ENCODE measurements around the gene ZNF563.
A peak's percentile ranks its signal among the peaks of the same experiment; 100 is the strongest.
"Not testable (repeated sequence)": the region's sequence is repeated elsewhere in the genome, so short reads cannot be mapped to it uniquely, and the experiment has no call there.

Gene ZNF563

GRCh38 chr19:12333162-12334159 lies at the start of gene ZNF563:
ZNF563 (minus strand) TSS chr19:12333633; CDS start chr19:12333482, 151 bp downstream.
- peak; percentile 97 for DNase-seq (ENCODE audit: low read depth)

DNA sequence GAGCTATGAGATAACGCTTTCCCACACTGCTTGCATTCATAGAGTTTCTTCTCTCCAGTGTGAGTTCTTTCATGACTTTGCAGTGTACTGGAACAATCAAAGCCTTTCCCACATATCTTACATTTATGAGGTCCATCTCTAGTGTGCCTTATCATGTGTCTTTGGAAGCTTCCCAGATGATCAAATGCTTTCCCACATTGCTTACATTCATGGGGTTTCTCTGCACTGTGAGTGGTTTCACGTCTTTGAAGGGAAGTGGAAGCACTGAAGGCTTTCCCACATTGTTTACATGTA lies 47.0 kb upstream of the ZNF563 start:
- no peak for DNase-seq (ENCODE audit: low read depth)

GRCh38 chr19:12379732-12380443 lies 46.5 kb upstream of the ZNF563 start:
- no peak for DNase-seq (ENCODE audit: low read depth)

DNA sequence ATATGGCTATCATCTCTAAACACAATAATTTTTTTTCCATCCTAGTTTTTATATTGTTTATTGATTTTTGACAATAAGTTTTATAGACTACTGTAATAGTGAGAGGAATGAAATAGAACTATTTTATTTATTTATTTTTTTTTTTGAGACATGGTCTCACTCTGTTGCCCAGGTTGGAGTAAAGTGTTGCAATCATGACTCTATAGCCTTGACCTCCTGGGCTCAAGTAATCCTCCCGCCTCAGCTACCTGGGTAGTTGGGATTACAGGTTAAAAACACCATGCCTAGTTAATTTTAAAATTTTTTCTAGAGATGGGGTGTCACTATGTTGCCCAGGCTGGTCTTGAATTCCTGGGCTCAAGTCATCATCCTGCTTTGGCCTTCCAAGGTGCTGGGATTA lies 40.6 kb upstream of the ZNF563 start:
- DNase-seq (ENCODE audit: low read depth) = no peak

- DNase-seq (ENCODE audit: low read depth) = peak; percentile 71
Observed at GRCh38 chr19:12365236-12366162, 32.1 kb upstream of the ZNF563 start, which contains the start of gene ZNF442. ZNF442 (minus strand) TSS chr19:12365683; CDS start chr19:12363631, 2,052 bp downstream.

DNA sequence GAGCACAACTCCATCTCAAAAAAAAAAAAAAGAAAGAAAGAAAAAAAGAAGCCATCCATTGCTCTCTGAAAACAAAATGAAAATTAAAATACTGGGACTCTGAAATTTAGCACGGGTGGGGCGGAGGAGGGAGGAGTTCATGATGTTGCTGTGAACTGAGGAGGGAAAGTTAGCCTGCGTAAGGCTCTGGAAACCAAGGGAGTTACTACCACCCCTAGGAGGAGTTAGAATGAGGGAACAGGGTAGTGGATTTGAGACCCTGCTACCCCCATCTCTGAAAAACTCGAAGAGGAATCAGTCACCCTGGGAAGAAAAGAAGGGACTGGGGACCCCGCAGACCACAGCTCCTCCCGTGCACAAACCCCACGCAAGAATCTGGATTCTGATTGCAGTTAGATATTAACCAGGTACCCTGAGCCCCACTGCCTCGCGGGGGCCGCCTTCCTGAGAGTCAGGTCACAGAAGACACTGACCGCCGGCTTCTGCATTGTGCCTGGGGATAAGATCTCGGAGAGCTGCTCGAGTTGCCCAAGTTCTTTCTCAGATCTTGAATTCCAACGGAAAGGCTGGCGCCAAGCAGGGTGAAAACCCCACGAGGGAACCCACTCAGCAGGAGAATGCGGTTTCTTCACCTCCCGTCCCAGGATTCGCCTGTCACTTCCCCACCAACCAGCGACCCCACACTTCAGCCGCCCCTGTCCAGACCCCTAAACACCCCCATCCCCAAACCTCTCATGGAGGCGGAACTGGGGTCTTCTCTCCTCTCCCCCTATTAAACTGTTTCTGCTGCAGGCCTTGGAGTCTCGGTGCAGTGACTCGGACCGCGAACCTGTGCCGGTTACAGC lies 31.2 kb upstream of the ZNF563 start:
- no peak for DNase-seq (ENCODE audit: low read depth)

DNA sequence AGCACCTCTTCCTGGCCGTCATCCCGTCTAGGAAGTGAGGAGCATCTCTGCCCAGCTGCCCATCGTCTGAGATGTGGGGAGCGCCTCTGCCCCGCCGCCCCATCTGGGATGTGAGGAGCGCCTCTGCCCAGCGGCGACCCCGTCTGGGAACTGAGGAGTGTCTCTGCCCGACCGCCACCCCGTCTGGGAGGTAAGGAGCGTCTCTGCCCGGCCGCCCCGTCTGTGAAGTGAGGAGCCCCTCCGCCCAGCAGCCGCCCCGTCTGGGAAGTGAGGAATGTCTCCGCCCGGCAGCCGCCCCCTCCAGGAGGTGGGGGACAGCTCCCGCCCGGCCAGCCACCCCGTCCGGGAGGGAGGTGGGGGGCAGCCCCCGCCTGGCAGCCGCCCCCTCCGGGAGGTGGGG lies 28.8 kb upstream of the ZNF563 start:
- not testable (repeated sequence) for DNase-seq (ENCODE audit: low read depth)

GRCh38 chr19:12353375-12353774 lies 19.9 kb upstream of the ZNF563 start:
- no peak for DNase-seq (ENCODE audit: low read depth)

DNA sequence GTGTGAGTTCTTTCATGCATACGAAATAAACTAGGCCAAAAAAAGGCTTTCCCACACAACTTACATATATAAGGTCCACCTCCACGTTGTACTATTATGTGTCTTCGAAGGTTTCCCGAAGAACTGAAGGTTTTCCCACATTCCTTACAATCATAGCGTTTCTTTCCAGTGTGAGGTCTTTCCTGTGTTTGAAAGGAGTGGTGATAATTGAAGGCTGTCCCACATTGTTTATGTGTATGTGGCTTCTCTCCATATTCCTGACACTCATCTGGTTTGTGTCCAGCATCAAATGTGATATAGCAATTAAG lies 17.4 kb upstream of the ZNF563 start:
- no peak for DNase-seq (ENCODE audit: low read depth)

DNA sequence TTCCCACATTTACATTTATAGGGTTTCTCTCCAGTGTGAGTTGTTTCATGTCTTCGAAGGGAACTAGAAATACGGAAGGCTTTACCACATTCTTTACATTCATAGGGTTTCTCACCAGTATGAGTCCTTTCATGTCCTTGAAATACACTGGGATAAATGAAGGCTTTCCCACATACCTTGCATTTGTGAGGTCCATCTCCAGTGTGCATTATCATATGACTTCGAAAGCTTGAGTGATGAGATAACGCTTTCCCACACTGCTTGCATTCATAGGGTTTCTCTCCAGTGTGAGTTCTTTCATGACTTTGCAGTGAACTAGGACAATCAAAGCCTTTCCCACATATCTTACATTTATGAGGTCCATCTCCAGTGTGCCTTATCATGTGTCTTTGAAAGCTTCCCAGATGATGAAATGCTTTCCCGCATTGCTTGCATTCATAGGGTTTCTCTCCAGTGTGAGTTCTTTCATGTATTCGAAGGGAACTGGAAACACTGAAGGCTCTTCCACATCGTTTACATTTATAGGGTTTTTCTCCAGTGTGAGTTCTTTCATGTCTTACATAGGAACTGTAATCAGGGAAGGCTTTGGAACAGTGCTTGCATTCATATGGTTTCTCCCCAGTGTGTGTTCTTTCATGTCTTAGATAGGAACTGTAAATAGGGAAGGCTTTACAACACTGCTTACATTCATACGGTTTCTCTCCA lies 16.9 kb upstream of the ZNF563 start:
- no peak for DNase-seq (ENCODE audit: low read depth)

- no peak for DNase-seq (ENCODE audit: low read depth)
Observed at GRCh38 chr19:12346896-12347295, 13.5 kb upstream of the ZNF563 start.

DNA sequence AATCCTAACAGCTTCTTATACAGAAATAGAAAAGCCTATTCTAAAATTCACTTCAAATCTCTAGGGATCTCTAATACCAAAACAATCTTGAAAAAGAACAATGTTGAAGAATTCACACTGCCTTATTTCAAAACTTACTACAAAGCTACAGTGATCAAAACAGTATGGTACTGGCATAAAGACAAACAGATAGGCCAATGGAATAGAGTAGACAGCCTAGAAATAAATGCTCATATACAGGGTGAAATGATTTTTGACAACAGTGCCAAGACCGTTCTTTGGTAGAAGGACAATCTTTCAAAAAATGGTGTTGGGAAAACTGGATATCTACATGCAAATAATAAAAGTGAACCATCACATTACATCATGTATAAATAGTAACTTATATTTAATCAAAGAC lies 11.8 kb upstream of the ZNF563 start:
- DNase-seq (ENCODE audit: low read depth) = no peak

GRCh38 chr19:12331211-12331941 lies 2.1 kb downstream of the ZNF563 start:
- peak; percentile 26 for DNase-seq (ENCODE audit: low read depth)

- DNase-seq (ENCODE audit: low read depth) = no peak
Observed at GRCh38 chr19:12330340-12330739, 3.1 kb downstream of the ZNF563 start.

DNA sequence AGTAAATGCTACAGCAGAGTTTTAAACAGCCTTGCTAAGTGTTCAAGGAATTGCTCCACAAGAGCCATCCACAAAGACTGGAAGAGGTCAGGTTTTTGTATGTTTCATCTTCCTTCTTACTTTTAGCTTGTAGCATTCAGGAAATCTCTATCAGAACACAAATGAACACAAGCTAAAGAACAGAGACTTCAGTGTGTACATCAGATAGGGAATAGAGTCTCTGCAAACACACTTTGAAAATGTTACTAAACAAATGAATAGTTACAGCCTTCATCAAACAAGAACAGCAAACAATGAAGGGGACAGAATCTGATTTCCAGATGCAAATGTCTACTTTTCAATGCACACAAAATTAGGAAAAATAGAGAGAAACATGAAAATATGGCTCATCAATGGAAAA lies 7.7 kb downstream of the ZNF563 start:
- DNase-seq (ENCODE audit: low read depth) = no peak

- no peak for DNase-seq (ENCODE audit: low read depth)
Observed at GRCh38 chr19:12318782-12319413, 14.5 kb downstream of the ZNF563 start.

GRCh38 chr19:12314553-12314952 lies 18.9 kb downstream of the ZNF563 start:
- no peak for DNase-seq (ENCODE audit: low read depth)

DNA sequence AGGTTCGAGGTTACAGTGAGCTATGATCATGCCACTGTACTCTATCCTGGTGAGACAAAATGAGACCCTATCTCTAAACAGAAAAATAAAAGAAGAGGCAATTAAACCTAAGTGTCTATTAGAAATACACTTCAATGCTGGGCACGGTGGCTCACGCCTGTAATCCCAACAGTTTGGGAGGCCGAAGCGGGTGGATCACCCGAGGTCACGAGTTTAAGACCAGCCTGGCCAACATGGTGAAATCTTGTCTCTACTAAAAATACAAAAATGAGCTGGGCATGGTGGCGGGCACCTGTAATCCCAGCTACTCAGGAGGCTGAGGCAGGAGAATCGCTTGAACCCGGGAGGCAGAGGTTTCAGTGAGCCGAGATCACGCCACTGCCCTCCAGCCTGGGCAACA lies 24.5 kb downstream of the ZNF563 start:
- not testable (repeated sequence) for DNase-seq (ENCODE audit: low read depth)

GRCh38 chr19:12295191-12295590 lies 38.2 kb downstream of the ZNF563 start:
- DNase-seq (ENCODE audit: low read depth) = no peak

Data from stimulated activated CD8-positive, alpha-beta memory T cell treated with anti-CD3 and anti-CD28 coated beads, Interleukin-7, amount 100 ng/mL, for 24 hours (primary cell).